Epithelial cell of proximal tubule (primary cell): ENCODE data around the gene TFF2. TPM values are rescaled to one million over a fixed set of nuclear protein-coding genes. Genes with fewer than 3 reads are reported as not detected.

Source experiments
- DNase-seq: peaks from one replicate; pipeline ENCODE4 v3.0.0-alpha.2; 2011; ENCODE audit warnings: low read depth
- H3K4me3 ChIP-seq: 2 replicates; pipeline ENCODE4 v1.5.1; 2011; ENCODE audit warnings: low read depth, mild to moderate bottlenecking, low read length
- CTCF ChIP-seq: conservative IDR thresholded peaks from 2 replicates; pipeline ENCODE4 v1.5.1; 2012; ENCODE audit warnings: low read depth, mild to moderate bottlenecking, low read length
- total RNA-seq: library from RNA; depleted of rRNA; stranded (reverse); fragments of >200 nt; gene quantifications from 2 replicates; pipeline ENCODE4 v1.2.3, GENCODE V29; 2015

The TFF2 gene
- total RNA-seq, 1 donor from 2014 or later = not detected

GRCh38 chr21:42320791-42321190, 30.0 kb downstream of the TFF2 start:
- TF ChIP-seq CTCF = no peak
- no peak overlapping the region for H3K4me3 ChIP-seq
- DNase-seq = no peak

GRCh38 chr21:42319851-42320572, 30.8 kb downstream of the TFF2 start:
- no peak for TF ChIP-seq CTCF
- no peak for DNase-seq
- H3K4me3 ChIP-seq = no peak overlapping the region

- no peak for TF ChIP-seq CTCF
- H3K4me3 ChIP-seq = no peak overlapping the region
- no peak for DNase-seq
Measured at GRCh38 chr21:42319376-42319775, 31.4 kb downstream of the TFF2 start.

GRCh38 chr21:42317826-42318746, 32.7 kb downstream of the TFF2 start:
- no peak for TF ChIP-seq CTCF
- no peak overlapping the region for H3K4me3 ChIP-seq
- no peak for DNase-seq

- no peak for TF ChIP-seq CTCF
- H3K4me3 ChIP-seq = no peak overlapping the region
- no peak for DNase-seq
Measured at GRCh38 chr21:42317341-42317741, 33.5 kb downstream of the TFF2 start.

- no peak for DNase-seq
- no peak overlapping the region for H3K4me3 ChIP-seq
- TF ChIP-seq CTCF = no peak
Measured at GRCh38 chr21:42316891-42317290, 33.9 kb downstream of the TFF2 start.
